ENCODE results near the gene TBX5. TPM values are rescaled to one million over a fixed set of nuclear protein-coding genes. Genes with fewer than 3 reads are reported as not detected.

TBX5 gene
- polyA plus RNA-seq, 1 of the 3 experiments (the other 2 are of a cell fraction), result not detected

- no peak for TF ChIP-seq TCF12 (IDR thresholded peaks at IDR 0.05)
- TF ChIP-seq CTCF (IDR thresholded peaks at IDR 0.05), result peak; percentile 25; the same call in 1 of the 2 replicates
- DNase-seq, result no peak
- Histone ChIP-seq H3K27ac (ENCODE audit: low read depth in 2 of 2, low read length in 1 of 2) (no peak overlapping the region), H3K27me3 (ENCODE audit: insufficient read depth) (no peaks in the 10 kb centered on the region), H3K9me3 (no peaks in the 10 kb centered on the region), H3K9me2 (no peaks in the 10 kb centered on the region), H2AFZ (ENCODE audit: low read depth) (no peak overlapping the region), H3K4me2 (no peak overlapping the region), H3K36me3 (replicated peaks in 1 of 2; ENCODE audit: control insufficient read depth in 1 of 2, insufficient read depth in 2 of 2, low read length in 1 of 2) (no peaks in the 10 kb centered on the region), H3K9ac (no peak overlapping the region), H3K4me3 (ENCODE audit: low read depth in 2 of 2, low read length in 1 of 2) (no peak overlapping the region), H3F3A (replicated peaks; ENCODE audit: insufficient read depth) (peaks cover 8% of the 10 kb centered on the region), H3K4me1 (ENCODE audit: control insufficient read depth in 1 of 2, insufficient read depth in 2 of 2, low read depth in 1 of 2, low read length in 1 of 2) (no peaks in the 10 kb centered on the region), H3K79me2 (ENCODE audit: insufficient read depth) (no peaks in the 10 kb centered on the region), H4K20me1 (ENCODE audit: insufficient read depth) (no peaks in the 10 kb centered on the region)
- POLR2A ChIA-PET, result no interaction called here
- 53% methylated on average over 2 of the region's 2 CpGs for whole genome bisulfite sequencing (ENCODE audit: low lambda C conversion rate)
- CTCF ChIA-PET, result interaction anchor here (0.6 kb wide), 1 partner anchor 9 kb away, joined by 3 read pairs; no protein-coding TSS in a partner anchor
These were observed 92.0 kb downstream of the TBX5 start for GRCh38 chr12:114313910-114314309.

DNA sequence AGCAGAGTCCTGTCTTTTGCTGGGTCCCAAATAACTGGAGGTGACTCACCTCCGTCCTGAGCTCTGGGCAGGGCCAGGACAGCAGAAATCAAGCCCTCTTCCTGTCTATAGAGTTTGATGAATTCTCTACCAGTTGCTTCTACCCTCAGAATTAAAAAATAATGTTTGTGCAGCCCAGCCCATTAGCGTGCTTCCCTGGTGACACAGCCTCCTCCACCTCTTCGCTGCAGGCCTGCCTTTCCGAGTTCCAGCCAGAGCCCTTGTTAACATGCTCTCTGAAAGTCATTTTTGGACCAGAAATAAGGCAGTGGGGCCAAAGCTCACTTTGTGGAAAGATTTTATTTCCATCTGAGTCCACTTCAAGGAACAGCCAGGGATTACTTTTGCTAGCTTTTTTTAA, 94.0 kb downstream of the TBX5 start:
- H3K9me2 ChIP-seq, result no peaks in the 10 kb centered on the region
- H3K4me2 ChIP-seq, result no peak overlapping the region
- H3K79me2 ChIP-seq (ENCODE audit: insufficient read depth), result no peaks in the 10 kb centered on the region
- H3K9ac ChIP-seq, result no peak overlapping the region
- H3K27ac ChIP-seq (ENCODE audit: low read depth in 2 of 2, low read length in 1 of 2), result peak overlapping the region in 1 of 2 experiments; percentile 51; a peak in 2 of 4 replicates
- H3K9me3 ChIP-seq, result no peaks in the 10 kb centered on the region
- H4K20me1 ChIP-seq (ENCODE audit: insufficient read depth), result no peaks in the 10 kb centered on the region
- no peak for TF ChIP-seq MEF2A (IDR thresholded peaks at IDR 0.05; ENCODE audit: borderline replicate concordance, low read depth)
- no peak for TF ChIP-seq GABPA (IDR thresholded peaks at IDR 0.05; ENCODE audit: low read depth)
- TF ChIP-seq SIN3A (IDR thresholded peaks at IDR 0.05; ENCODE audit: borderline replicate concordance, low read depth, low read length), result no peak
- no peak for TF ChIP-seq POLR2AphosphoS5 (IDR thresholded peaks at IDR 0.05; ENCODE audit: low read depth, low read length)
- TF ChIP-seq NFIC (IDR thresholded peaks at IDR 0.05; ENCODE audit: borderline replicate concordance), result no peak
- TF ChIP-seq JUND (IDR thresholded peaks at IDR 0.05), result no peak
- TF ChIP-seq TAF1 (IDR thresholded peaks at IDR 0.05; ENCODE audit: borderline replicate concordance, low read depth, low read length), result no peak
- TF ChIP-seq MXI1 (IDR thresholded peaks at IDR 0.05; ENCODE audit: low read depth, low read length), result no peak
- TF ChIP-seq RXRA (IDR thresholded peaks at IDR 0.05; ENCODE audit: borderline replicate concordance, low read depth), result no peak
- no peak for TF ChIP-seq TCF12 (IDR thresholded peaks at IDR 0.05)
- no peak for TF ChIP-seq SMC3 (IDR thresholded peaks at IDR 0.05; ENCODE audit: low read depth, low read length)
- no peak for TF ChIP-seq FOSL2 (IDR thresholded peaks at IDR 0.05; ENCODE audit: borderline replicate concordance, low read depth)
- TF ChIP-seq USF1 (IDR thresholded peaks at IDR 0.05; ENCODE audit: borderline replicate concordance, low read depth), result no peak
- no peak for TF ChIP-seq IRF3 (IDR thresholded peaks at IDR 0.05; ENCODE audit: low read depth, low read length)
- H3K36me3 ChIP-seq (replicated peaks in 1 of 2; ENCODE audit: control insufficient read depth in 1 of 2, insufficient read depth in 2 of 2, low read length in 1 of 2), result no peaks in the 10 kb centered on the region
- no peak for DNase-seq
- peak overlapping the region; percentile 43; the same call in 1 of the 2 replicates for H2AFZ ChIP-seq (ENCODE audit: low read depth)
- H3F3A ChIP-seq (replicated peaks; ENCODE audit: insufficient read depth), result peaks cover 8% of the 10 kb centered on the region
- 18% methylated on average over 4 of the region's 4 CpGs for WGBS (ENCODE audit: low lambda C conversion rate)
- ChIA-PET POLR2A (no interaction called here), CTCF (no interaction called here)
- no peak overlapping the region for H3K4me3 ChIP-seq (ENCODE audit: low read depth in 2 of 2, low read length in 1 of 2)
- no peaks in the 10 kb centered on the region for H3K4me1 ChIP-seq (ENCODE audit: control insufficient read depth in 1 of 2, insufficient read depth in 2 of 2, low read depth in 1 of 2, low read length in 1 of 2)
- H3K27me3 ChIP-seq (ENCODE audit: insufficient read depth), result no peaks in the 10 kb centered on the region

All from SK-N-SH (cell line).